GM10248 (cell line): ENCODE results near the gene ARHGEF17.
A peak's percentile ranks its signal among the peaks of the same experiment; 100 is the strongest.

Source experiments
- CTCF ChIA-PET: fragments of 300-600 bp; sonication (Branson Sonifier 250); formaldehyde crosslinking; extraction: SDS; loops from one replicate; lab custom pipeline; 2021; ENCODE audit warnings: antibody characterized with exemption; lab: Yijun Ruan, JAX
- POLR2A ChIA-PET: fragments of 350-650 bp; sonication (Branson Sonifier 250); formaldehyde crosslinking; extraction: SDS; loops from one replicate; lab custom pipeline; 2020; ENCODE audit warnings: antibody characterized with exemption; lab: Yijun Ruan, JAX
- DNase-seq: peaks from one replicate; pipeline ENCODE4 v3.0.0; 2012; ENCODE audit errors: extremely low spot score
- TF ChIP-seq, protein P1 (sequence below): IDR thresholded peaks from 2 replicates; pipeline ENCODE4 v1.5.1; 2012; ENCODE audit warnings: mild to moderate bottlenecking, low read depth; ENCODE audit errors: extremely low read depth, missing control alignments, control extremely low read depth

The ARHGEF17 gene

DNA sequence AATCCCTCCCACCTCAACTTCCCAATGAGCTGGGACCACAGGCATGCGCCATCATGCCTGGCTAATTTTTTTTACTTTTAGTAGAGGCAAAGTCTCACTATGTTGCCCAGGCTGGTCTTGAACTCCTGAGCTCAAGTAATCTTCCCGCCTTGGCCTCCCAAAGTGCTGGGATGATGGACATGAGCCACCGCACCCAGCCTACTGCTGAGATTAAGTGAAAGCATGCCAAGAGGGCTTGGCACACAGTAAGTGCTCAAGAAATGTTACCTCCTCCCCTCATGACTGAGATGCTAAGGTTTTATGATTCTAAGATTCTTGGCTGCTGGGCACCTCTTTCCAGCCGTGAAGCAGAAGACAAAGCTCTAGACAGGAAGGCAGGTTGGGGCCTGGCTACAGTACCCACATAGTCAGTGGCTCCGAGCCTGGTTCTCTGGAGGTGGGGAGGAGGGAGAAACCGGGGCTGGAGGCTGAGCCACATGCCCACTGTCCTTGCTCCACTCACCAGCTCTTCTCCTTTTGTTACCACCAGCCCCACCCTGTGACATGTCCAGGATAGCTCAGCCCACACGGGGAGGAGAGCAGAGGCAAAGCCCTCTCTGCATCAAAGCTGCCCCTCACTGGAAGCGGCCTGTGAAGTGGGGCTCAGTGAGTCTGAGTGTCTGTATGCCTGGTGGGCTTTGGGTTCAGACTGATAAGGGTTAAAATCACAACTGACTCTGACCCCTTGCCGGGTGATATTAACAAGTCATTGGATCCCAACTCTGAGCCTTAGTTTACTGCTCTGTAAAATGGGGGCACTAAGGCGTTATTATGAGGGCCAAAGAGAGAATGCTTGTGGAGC is 12.9 kb downstream of the ARHGEF17 start:
- CTCF ChIA-PET = interaction anchor here (2.7 to 13.4 kb wide), 4 partner anchors 13 to 32 kb away, joined by 11 to 302 read pairs (median 86); partner anchors contain the start of gene ARHGEF17
- TF ChIP-seq, protein P1, sequence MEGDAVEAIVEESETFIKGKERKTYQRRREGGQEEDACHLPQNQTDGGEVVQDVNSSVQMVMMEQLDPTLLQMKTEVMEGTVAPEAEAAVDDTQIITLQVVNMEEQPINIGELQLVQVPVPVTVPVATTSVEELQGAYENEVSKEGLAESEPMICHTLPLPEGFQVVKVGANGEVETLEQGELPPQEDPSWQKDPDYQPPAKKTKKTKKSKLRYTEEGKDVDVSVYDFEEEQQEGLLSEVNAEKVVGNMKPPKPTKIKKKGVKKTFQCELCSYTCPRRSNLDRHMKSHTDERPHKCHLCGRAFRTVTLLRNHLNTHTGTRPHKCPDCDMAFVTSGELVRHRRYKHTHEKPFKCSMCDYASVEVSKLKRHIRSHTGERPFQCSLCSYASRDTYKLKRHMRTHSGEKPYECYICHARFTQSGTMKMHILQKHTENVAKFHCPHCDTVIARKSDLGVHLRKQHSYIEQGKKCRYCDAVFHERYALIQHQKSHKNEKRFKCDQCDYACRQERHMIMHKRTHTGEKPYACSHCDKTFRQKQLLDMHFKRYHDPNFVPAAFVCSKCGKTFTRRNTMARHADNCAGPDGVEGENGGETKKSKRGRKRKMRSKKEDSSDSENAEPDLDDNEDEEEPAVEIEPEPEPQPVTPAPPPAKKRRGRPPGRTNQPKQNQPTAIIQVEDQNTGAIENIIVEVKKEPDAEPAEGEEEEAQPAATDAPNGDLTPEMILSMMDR = no peak
- POLR2A ChIA-PET = no interaction called here
- no peak for DNase-seq

DNA sequence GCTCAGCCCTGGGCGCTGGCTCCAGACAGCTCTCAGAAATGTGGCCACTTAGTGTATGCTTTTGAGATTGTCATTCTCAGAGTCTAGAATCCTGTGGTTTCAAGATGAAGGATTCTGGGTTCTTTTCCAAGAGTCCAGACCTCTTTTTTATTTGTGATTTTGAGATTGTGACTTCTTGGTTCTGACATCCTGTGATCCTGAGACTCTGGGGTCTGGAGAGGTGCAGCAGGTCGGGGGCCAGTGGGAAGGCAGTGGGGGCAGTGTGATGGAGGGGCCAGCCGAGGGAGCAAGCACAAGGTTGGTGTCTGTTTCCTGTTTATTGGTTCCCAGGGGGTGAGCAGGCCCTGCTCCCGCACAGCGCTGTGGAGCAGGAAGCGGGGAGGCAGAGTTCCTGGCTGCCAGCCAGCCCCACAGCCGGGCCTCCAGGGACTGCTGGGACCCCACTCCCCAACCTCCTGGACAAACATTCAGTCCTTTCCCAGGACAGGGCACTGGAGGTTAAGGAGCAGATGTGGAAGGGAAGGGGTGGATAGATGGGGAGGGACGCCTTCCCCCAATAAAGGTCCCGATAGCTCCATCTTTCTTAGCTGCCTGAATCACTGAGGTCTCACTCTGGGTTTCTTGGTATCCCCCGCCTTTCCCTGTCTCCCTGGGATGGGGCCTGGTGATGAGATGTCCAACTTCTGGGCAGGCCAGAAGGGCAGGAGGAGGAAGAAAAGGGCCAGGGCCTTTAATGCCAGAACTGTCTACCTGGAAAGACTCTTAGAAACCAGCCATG is 13.7 kb downstream of the ARHGEF17 start:
- CTCF ChIA-PET = interaction anchor here (1.1 to 13.4 kb wide), 6 partner anchors 14 to 63 kb away, joined by 3 to 302 read pairs (median 25); partner anchors contain the start of gene ARHGEF17
- no peak for DNase-seq

DNA sequence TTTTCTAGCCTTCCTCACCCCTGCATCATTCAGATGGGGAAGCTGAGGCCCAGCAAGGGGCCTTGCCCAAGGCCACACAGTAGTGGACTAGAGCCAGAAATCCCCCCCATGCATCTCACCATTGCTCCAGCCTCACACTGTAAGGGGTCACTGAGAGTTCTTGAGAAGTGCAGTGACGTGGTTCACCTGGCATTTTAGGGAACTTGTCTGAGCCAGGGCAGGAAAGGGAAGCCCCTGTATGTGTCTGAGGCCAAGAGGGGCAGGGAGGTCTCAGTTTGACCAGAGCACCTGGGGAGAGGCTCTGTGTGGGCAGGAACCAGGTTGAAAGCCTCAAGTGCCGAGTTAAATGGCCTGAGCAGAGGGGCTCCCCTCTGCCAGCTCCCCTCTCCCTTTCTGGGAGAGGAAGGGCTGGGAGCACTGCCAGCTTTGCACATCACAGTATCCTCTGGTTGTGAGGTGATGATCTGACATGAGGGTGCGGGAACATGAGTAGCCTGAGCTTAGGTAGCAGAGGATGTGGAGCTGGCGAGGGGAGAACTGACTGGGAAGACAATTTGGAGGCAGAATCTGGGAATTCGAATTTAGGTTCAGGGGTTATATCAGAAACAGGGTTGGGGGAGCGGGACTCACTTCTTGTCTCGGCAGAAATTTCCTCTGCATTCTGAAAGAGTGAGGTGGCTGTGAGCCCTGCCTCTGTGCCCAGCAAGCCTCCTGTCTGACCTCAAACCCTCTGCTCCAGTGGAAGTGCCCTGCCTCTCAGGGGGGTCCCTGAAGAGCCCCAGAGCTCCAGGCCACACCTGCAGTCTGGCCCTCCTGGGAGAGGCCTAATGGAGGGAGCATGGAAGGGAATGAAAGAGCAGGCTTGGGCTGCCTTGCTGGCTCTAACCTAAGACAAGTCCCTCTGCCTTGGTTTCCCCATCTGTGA is 14.6 kb downstream of the ARHGEF17 start:
- ChIA-PET POLR2A (interaction anchor here (0.5 kb wide), 1 partner anchor 136 kb away, joined by 3 read pairs; no protein-coding TSS in a partner anchor), CTCF (interaction anchor here (1.1 to 13.4 kb wide), 5 partner anchors 13 to 62 kb away, joined by 3 to 302 read pairs (median 39); partner anchors contain the start of gene ARHGEF17)
- DNase-seq = peak; percentile 47
- TF ChIP-seq, protein P1 = no peak

More for the DNA sequence above, 13.7 kb downstream of the ARHGEF17 start:
- TF ChIP-seq, protein P1 = no peak
- POLR2A ChIA-PET = interaction anchor here (0.5 kb wide), 1 partner anchor 135 kb away, joined by 3 read pairs; no protein-coding TSS in a partner anchor

DNA sequence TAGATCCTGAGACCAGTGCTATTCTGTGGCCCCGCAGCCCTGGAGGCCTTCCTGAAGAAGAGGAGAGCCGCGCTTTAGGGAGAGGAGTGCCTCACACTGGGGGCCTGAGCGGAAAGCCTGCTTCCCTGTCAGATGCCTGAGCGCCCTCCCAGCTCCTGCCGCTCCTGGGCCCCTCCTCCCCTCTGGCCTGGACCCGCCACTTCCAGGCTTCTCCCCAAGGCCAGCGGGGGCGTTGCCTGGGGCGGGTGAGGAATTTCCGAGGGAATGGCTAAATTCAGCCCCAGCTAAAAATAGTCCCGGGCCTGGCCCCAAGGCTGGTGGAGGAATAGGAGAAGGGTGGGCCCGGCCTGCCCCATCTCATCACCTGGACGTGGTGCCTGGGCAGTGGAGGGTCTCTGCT is 15.4 kb downstream of the ARHGEF17 start:
- TF ChIP-seq, protein P1 = no peak
- POLR2A ChIA-PET = no interaction called here
- DNase-seq = no peak
- CTCF ChIA-PET = interaction anchor here (6.3 to 13.4 kb wide), 3 partner anchors 12 to 27 kb away, joined by 39 to 302 read pairs (median 132); partner anchors contain the start of gene ARHGEF17

DNA sequence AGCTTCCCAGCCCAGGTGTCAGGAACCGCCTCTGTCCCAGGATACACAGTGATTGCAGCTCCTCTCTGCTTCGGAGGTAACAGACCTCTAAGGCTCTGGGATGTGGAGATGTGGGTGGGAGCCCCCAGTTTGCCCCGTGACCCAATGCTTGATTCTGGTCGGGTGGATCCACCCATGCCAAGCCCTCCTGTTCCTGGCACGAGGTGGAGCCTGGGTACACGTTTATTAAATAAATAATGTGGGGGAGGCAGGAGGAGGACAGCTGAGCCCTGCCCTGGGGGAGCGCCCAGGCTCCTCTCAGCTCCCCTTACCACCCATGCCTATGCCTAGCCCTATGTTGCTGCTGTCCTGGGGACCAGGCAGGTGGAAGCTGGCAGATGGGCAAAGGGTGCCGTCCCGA is 16.0 kb downstream of the ARHGEF17 start:
- DNase-seq = no peak
- CTCF ChIA-PET = interaction anchor here (6.3 to 13.4 kb wide), 3 partner anchors 11 to 27 kb away, joined by 39 to 302 read pairs (median 132); partner anchors contain the start of gene ARHGEF17
- POLR2A ChIA-PET = no interaction called here
- TF ChIP-seq, protein P1 = no peak
